ENCODE data around the gene PDYN.

Gene PDYN

GRCh38 chr20:2004171-2004570 is 10.3 kb upstream of the PDYN start:
- TF ChIP-seq CREB5 (CRISPR knock-in tag; IDR thresholded peaks at IDR 0.05; ENCODE audit: low read depth) (no peak), ZNF70 (CRISPR knock-in tag; IDR thresholded peaks at IDR 0.05) (no peak), PPARA (CRISPR knock-in tag; IDR thresholded peaks at IDR 0.05; ENCODE audit: borderline replicate concordance) (no peak), TOX (CRISPR knock-in tag; IDR thresholded peaks at IDR 0.05; ENCODE audit: borderline replicate concordance) (no peak), TSHZ2 (CRISPR knock-in tag; IDR thresholded peaks at IDR 0.05) (no peak), CSRNP3 (CRISPR knock-in tag; IDR thresholded peaks at IDR 0.05) (no peak), GLIS3 (CRISPR knock-in tag; IDR thresholded peaks at IDR 0.05) (no peak), ARNTL (CRISPR knock-in tag; IDR thresholded peaks at IDR 0.05; ENCODE audit: borderline replicate concordance, low read depth) (no peak), SNAI2 (CRISPR knock-in tag; IDR thresholded peaks at IDR 0.05) (no peak), ZNF565 (CRISPR knock-in tag; conservative IDR thresholded peaks at IDR 0.05; ENCODE audit: low read depth) (no peak), POU6F1 (CRISPR knock-in tag; IDR thresholded peaks at IDR 0.05; ENCODE audit: borderline replicate concordance, low read depth) (no peak), ISL1 (CRISPR knock-in tag; IDR thresholded peaks at IDR 0.05) (no peak), OSR1 (CRISPR knock-in tag; IDR thresholded peaks at IDR 0.05) (no peak), PATZ1 (CRISPR knock-in tag; IDR thresholded peaks at IDR 0.05; ENCODE audit: borderline replicate concordance) (no peak), CSDC2 (CRISPR knock-in tag; IDR thresholded peaks at IDR 0.05) (no peak), TCF4 (CRISPR knock-in tag; IDR thresholded peaks at IDR 0.05; ENCODE audit: borderline replicate concordance) (no peak)

GRCh38 chr20:2002365-2002764 is 8.5 kb upstream of the PDYN start:
- ATAC-seq = no peak
- TF ChIP-seq ZNF70 (CRISPR knock-in tag; IDR thresholded peaks at IDR 0.05) (no peak), RARB (CRISPR knock-in tag; IDR thresholded peaks at IDR 0.05) (no peak), TOX (CRISPR knock-in tag; IDR thresholded peaks at IDR 0.05; ENCODE audit: borderline replicate concordance) (no peak), CSRNP3 (CRISPR knock-in tag; IDR thresholded peaks at IDR 0.05) (no peak), ESRRG (CRISPR knock-in tag; IDR thresholded peaks at IDR 0.05) (no peak)

More at GRCh38 chr20:2004171-2004570, 10.3 kb upstream of the PDYN start:
- ATAC-seq = no peak

- no peak for ATAC-seq
- TF ChIP-seq ZC3H10 (CRISPR knock-in tag; IDR thresholded peaks at IDR 0.05) (no peak), OSR1 (CRISPR knock-in tag; IDR thresholded peaks at IDR 0.05) (no peak), TSHZ2 (CRISPR knock-in tag; IDR thresholded peaks at IDR 0.05) (no peak), RARB (CRISPR knock-in tag; IDR thresholded peaks at IDR 0.05) (no peak)
Measured at GRCh38 chr20:2001119-2001518, 7.3 kb upstream of the PDYN start.

All from SK-N-SH treated with all-trans-retinoic acid at 6 μM for 48 hours (cell line).